Midbrain (tissue), 1 donor: ENCODE measurements around the gene SCG3.

Experiments
- DNase-seq: peaks from one replicate; lab custom pipeline; 2025; lab: John Stamatoyannopoulos, UW

The SCG3 gene

GRCh38 chr15:51727141-51727897, 46.0 kb downstream of the SCG3 start:
- DNase-seq: no peak

DNA sequence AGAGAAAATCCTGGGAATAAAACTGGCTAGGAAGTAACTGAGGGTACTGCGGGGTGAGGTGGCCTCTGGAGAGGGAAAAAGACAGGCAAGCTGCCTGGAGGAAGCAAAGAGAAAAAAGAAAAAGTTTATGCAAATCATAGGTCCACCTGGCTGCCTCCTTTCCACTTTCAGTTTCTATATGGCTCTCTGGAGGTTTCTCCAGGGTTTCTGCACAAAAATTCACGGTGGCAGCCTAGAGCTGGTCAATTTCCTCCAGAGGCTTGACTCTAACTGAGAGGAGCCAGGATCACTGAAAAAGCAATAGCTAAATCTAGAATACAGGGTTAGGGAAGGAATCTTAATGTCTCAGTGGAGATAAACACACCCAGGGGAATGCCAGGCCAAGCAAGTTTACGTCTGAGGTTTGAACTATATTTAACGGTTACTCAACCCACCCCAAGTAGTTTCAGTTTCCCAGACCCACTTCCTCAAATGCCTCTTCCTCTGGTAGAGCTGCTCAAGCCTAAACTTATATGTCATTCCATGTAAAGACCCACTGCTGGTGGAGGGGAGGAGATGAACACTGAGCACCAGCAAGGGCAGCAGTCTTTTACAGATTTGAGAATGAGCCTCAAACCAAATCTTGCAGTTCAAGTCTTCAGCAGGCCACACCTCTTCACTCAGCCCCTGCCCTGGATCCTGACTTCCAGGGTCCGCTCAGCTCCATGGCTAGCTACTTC, 50.4 kb downstream of the SCG3 start:
- DNase-seq: no peak

DNA sequence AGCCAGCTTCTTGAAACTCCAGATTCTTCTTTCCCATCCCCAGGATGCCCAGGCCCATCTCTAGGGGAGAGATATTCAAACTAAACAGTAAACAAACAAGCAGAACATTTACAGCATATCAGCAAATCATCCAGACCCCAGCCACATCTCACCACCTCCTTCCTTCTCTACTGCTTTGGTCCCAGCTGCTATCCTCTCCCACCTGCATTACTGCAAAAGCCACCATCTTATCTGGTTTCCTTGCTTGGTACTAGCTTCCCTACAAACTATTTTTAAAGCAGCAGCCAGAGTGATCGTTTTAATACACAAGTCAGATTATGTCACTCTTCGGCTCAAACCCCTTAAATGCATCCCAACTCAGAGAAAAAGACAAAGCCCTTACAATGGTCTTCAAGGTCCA, 51.3 kb downstream of the SCG3 start:
- DNase-seq: no peak

- DNase-seq: peak; percentile 19
Observed at GRCh38 chr15:51735228-51736010, 54.1 kb downstream of the SCG3 start.

GRCh38 chr15:51736069-51736468, 54.8 kb downstream of the SCG3 start:
- DNase-seq: no peak

GRCh38 chr15:51736751-51737521, 55.6 kb downstream of the SCG3 start:
- DNase-seq: no peak

- DNase-seq: peak; percentile 60
Observed at GRCh38 chr15:51737522-51738305, 56.4 kb downstream of the SCG3 start, which contains the start of gene LYSMD2. Gene LYSMD2 (minus strand): TSS chr15:51737655. CDS start chr15:51737622, 33 bp downstream.

DNA sequence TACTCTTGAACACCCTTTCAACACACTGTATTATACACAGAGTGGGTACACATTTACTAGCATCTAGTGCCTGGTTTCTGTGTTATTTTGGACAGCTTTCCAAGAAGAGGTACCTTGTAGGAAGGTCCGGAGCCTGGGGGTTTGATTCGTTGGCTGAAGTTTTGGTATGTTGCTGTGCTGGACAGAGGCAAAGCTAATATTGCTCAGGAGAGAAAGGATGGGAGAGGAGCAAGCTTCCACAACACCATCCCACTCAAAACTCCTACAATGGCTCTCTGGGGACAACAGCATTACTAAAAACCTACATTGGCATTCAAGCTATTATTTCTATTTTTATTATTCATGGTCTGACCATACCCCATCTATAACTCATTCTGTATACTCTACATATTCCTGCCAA, 57.2 kb downstream of the SCG3 start:
- no peak for DNase-seq

GRCh38 chr15:51739061-51739712, 57.9 kb downstream of the SCG3 start:
- DNase-seq: no peak

- DNase-seq: no peak
Observed at GRCh38 chr15:51749307-51749706, 68.0 kb downstream of the SCG3 start.

- no peak for DNase-seq
Observed at GRCh38 chr15:51750186-51750585, 68.9 kb downstream of the SCG3 start.

DNA sequence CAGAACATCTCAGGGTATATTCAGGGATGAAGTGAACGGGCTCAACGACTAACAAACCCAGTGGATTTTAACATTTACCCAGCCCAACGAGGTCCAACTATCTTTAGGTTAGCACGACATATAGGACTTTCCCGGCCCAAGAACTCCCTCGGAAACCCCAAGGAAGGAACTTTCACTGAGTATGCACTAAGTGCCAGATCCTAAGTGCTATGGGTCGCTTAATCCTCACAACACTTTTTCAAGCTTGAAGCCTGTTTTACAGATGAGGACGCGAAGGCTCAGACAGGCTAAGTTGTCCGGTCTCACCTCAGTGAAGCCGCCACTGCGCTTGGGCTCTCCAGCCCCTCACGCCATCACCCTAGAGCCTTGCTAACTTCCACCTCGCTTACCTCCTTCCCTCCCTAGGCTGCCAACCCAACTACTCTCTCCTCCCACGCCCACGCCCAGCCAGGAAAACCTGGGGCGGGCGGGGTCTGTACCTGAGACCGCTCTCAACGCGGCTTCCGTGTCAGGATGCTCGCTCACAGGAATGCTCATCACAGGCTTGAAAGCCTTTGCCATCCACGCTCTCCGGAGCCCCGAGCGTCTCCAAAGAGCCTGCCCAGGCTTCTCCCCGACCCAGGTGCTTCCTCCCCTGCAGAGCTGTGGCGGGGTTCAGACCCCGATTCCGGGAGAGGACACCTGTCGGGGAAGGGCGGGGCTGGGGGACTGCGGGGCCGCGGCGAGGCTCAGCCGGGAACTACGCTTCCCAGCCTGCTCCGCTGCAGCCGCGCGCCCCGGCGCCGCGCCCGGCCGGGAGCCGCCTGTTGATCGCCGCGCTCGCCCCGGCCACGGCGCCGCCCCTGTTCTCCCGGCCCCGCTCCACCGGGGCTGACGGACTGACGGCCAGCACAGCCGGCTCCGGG, 69.7 kb downstream of the SCG3 start, which contains the start of gene TMOD2:
TMOD2 (plus strand) TSS at position 806 of the 905 bp plus-strand sequence. CDS start 14,845 bp downstream, outside the sequence.
- DNase-seq: peak; percentile 75

DNA sequence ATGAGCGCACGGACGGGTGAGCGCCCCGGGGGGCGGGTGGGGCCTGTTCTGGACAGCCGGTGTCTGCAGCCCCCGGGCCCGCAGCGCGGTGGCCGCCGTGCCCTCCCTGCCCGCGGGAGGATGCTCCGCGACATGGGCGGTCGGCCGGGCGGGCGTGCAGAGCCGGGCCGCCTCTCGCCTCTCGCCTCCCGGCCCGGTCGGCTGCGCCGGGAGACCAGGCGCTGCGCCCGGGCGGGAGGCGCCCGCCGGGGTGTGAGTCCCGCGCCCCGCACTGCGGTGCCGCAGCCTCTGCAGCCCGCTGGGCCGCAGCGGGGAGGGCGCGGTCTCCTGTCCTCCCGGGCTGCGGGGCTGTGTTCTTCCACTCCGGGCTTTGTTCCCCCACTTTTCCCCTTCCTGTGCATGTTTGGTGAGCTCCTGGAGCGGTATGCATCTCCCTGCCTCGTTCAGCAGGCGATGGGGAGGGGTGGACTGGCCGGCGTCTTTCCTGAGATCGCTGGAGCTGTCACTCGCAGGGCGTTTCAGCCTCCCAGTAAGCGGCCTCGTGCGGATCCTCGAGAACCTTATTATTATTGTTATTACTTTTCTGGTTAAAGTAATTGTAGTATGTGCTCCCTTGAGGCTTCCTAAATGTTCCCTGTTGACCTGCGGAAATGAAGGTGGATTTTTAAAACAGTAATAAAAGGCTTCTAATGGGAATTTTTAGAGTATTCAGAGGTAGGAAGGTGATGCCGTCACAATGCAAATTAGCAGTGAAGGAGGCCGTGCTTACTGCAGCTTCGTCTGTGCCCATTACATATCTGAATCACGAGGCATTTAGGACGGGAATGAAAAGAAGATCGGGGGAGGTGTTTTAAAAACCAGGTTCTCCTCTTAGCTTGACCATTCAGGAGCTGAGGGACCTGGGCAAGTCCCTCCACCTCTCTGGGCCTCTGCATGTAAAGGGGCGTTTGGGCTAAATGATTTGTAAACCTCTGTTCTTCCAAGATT, 70.7 kb downstream of the SCG3 start:
- peak; percentile 59 for DNase-seq

- peak; percentile 20 for DNase-seq
Observed at GRCh38 chr15:51752888-51753287, 71.6 kb downstream of the SCG3 start.

DNA sequence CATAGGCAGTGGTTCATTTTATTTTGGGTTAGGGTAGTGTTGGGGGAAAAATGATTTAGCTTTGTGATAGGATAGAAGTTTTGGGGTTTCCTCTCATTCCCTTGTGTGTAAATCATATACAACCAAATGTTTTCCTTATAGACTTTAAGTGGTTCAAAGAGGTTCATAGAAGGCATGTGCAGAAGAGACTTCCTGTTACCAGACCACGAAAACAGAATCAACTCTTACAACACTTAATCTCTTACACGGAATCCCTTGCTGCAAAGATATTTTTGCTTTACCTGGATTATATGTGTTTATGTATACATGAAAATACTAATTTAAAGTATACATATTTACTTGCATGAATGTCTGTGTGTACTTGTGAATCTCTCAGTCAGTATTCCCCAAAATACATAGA, 73.0 kb downstream of the SCG3 start:
- DNase-seq: no peak

DNA sequence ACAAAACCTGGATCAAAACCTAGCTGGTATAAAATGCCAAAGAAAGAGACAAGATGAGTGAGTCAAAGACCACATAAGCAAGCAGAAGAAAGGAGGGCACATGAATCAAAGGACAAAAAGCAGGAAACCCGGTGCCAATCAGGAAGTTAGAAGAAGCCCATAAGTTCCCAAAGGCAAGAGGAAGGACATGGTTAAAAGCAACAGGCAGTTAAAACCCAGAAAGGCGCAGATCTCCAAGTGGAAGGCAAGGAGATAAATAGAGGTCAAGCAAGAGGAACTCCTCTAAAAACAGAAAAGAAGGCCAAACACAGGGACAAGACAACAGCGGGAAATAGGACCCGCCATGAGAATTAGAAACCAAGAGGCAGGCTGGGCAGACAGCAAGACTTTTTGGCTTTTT, 74.5 kb downstream of the SCG3 start:
- no peak for DNase-seq

DNA sequence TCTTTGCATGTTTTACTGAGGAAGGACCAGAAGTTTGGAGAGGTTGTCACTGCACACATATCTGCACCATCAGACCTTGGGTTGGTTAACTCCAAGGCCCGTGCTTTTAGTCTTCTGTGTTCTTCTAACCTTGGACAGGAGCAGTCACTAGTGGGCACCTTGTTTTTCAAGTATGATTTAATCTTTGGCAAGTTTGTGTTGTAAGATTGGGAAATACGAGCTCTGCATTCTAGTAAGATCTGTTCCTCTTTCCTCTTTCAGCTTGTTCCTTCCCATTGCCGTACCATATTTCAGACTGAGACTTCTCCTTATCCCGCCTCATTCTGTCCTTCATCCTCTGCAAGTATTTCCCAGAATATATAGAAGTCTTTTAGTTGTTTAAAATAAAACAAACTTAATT, 75.2 kb downstream of the SCG3 start:
- DNase-seq: no peak

GRCh38 chr15:51757450-51757849, 76.1 kb downstream of the SCG3 start:
- DNase-seq: no peak
